Transverse colon (tissue), 4 donors: ENCODE measurements around the gene PBX3. TPM values are rescaled to one million over a fixed set of nuclear protein-coding genes. Genes with fewer than 3 reads are reported as not detected.
A peak's percentile ranks its signal among the peaks of the same experiment; 100 is the strongest.

Source experiments
- DNase-seq: peaks from one replicate; pipeline ENCODE4 v3.0.0-alpha.2; 2019
- H3K27ac ChIP-seq, 4 donors: fragments of 200-600 bp; sonication (generic); 2 replicates each; pipeline ENCODE4 v1.5.1; 2016 to 2018; ENCODE audit warnings: inconsistent platforms in 4 of 4
- H3K27me3 ChIP-seq: fragments of 200-600 bp; sonication (generic); 2 replicates; pipeline ENCODE4 v1.5.1; 2017; ENCODE audit warnings: inconsistent platforms
- H3K36me3 ChIP-seq, 4 donors: fragments of 200-600 bp; sonication (generic); 2 replicates each; pipeline ENCODE4 v1.5.1; 2017 to 2019; ENCODE audit warnings: inconsistent platforms in 4 of 4
- H3K4me1 ChIP-seq, 4 donors: fragments of 200-600 bp; sonication (generic); 2 replicates each; pipeline ENCODE4 v1.5.1; 2017 to 2020; ENCODE audit warnings: inconsistent platforms in 4 of 4
- H3K4me3 ChIP-seq, 4 donors: fragments of 200-600 bp; sonication (generic); 1 replicate in 1 of 4; 2 replicates in 3 of 4; pipeline versions ENCODE4 v1.5.1 to v1.6.1; 2017 to 2019; ENCODE audit warnings: inconsistent platforms in 4 of 4
- H3K9me3 ChIP-seq, 2 donors: fragments of 200-600 bp; sonication (generic); 2 replicates each; pipeline ENCODE4 v1.5.1; 2017 to 2019; ENCODE audit warnings: inconsistent platforms in 2 of 2
- EP300 ChIP-seq: sonication (generic); formaldehyde crosslinking; IDR thresholded peaks from one replicate; pipeline ENCODE4 v1.6.1; 2017; ENCODE audit warnings: antibody characterized with exemption, low read depth
- POLR2A ChIP-seq: fragments of 450-650 bp; IDR thresholded peaks from one replicate; pipeline ENCODE4 v1.6.1; 2016; ENCODE audit warnings: antibody characterized with exemption, mild to moderate bottlenecking, moderate library complexity
- POLR2AphosphoS5 ChIP-seq, 3 donors: sonication (generic); formaldehyde crosslinking; IDR thresholded peaks; one replicate each; pipeline ENCODE4 v1.6.1; 2016; ENCODE audit warnings: antibody characterized with exemption in 3 of 3
- WGBS, 2 donors: methylation state at CpG; one replicate each; pipeline ENCODE4 v1.1.5; 2018; ENCODE audit warnings: low coverage in 1 of 2; 5-methylcytosine and 5-hydroxymethylcytosine counted together
- in situ Hi-C, 4 donors: fragments of 200-750 bp; cut with MboI; loops; one replicate each; pipeline versions ENCODE4 v1.15.0 to v1.15.1; 2017; ENCODE audit warnings: low sequenced_read_pairs in 3 of 4, low pct_ligation_motif_present in 1 of 4, low pct_unique_long_range_greater_than_20kb in 1 of 4
- intact Hi-C: fragments of 100-400 bp; cut with DNase I; formaldehyde crosslinking; loops from one replicate; pipeline ENCODE4 v1.15.1; 2023; ENCODE audit warnings: low total_unique reads
- total RNA-seq, 4 donors: library from RNA; depleted of rRNA; stranded (reverse); fragments of >200 nt; gene quantifications; one replicate each; pipeline ENCODE4 v1.1.0, GENCODE V29; 2016
- TF ChIP-seq, protein P1 (sequence below), 5 experiments: fragments of 200-600 bp in 3 of 5; fragments of 450-650 bp in 2 of 5; sonication (generic) in 3 of 5; IDR thresholded peaks; 1 replicate in 2 of 5; 2 replicates in 3 of 5; pipeline ENCODE4 v1.5.1; 2016 to 2017; ENCODE audit warnings: antibody characterized with exemption in 5 of 5, inconsistent platforms in 3 of 5, mild to moderate bottlenecking in 2 of 5, moderate library complexity in 1 of 5

Gene PBX3
- total RNA-seq, 4 donors from 2014 or later = 16.4 to 70.3 (median 20.4) TPM

DNA sequence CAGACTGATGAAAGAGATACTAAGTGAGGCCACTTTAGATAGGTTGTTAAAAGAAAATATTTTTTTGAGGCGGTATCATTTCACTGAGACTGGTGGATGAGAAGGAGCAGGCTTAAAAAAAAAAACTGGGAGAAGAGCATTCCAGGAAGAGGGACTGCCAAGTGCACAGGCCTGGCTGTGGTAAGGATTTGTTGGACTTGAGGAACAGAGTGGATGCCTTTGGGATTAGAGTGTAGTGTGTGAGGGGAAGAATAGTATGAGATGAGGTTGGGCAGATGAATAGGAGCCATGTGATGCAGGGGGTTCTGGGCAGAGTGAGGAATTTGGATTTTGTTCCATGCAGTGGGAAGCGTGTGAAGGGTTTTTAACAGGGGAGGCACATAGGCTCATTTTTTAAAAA is 57.9 kb downstream of the PBX3 start:
- peak overlapping the region in 3 of 4 donors; percentile 22 to 60 (median 53) for H3K27ac ChIP-seq
- in situ Hi-C loops = no loop called here

DNA sequence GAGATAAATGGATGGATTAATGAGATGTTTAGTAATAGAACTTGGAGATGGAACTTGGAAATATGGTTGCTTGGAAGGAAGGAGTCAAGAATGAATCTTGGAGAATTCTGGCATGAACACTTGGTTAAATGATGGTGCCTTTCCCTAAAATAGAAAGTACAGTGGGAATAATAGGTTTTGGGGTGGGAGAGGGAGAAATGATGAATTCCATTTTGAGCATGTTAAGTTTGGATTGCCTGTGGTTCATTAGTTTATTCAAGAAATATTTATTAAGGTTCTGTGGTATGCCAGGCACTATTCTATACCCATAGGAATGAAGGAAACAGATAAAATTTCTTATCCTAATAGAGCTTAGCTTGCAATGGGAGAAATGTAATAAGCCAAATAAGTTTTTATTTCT is 58.4 kb downstream of the PBX3 start:
- Histone ChIP-seq H3K9me3 (no peaks in the 10 kb centered on the region), H3K27me3 (no peaks in the 10 kb centered on the region), H3K4me3 (no peak overlapping the region), H3K27ac (peak overlapping the region in 1 of 4 donors; percentile 53), H3K4me1 (peaks cover 0 to 13% (median 4%) of the 10 kb centered on the region in 4 donors), H3K36me3 (no peaks in the 10 kb centered on the region)
- in situ Hi-C loops (no loop called here), intact Hi-C loops (no loop called here)
- DNase-seq = no peak
- TF ChIP-seq POLR2A (no peak), POLR2AphosphoS5 (IDR thresholded peaks at IDR 0.05) (no peak), EP300 (no peak)
- TF ChIP-seq, protein P1, sequence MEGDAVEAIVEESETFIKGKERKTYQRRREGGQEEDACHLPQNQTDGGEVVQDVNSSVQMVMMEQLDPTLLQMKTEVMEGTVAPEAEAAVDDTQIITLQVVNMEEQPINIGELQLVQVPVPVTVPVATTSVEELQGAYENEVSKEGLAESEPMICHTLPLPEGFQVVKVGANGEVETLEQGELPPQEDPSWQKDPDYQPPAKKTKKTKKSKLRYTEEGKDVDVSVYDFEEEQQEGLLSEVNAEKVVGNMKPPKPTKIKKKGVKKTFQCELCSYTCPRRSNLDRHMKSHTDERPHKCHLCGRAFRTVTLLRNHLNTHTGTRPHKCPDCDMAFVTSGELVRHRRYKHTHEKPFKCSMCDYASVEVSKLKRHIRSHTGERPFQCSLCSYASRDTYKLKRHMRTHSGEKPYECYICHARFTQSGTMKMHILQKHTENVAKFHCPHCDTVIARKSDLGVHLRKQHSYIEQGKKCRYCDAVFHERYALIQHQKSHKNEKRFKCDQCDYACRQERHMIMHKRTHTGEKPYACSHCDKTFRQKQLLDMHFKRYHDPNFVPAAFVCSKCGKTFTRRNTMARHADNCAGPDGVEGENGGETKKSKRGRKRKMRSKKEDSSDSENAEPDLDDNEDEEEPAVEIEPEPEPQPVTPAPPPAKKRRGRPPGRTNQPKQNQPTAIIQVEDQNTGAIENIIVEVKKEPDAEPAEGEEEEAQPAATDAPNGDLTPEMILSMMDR (IDR thresholded peaks at IDR 0.05) = no peak

More for the DNA sequence above, 57.9 kb downstream of the PBX3 start:
- intact Hi-C loops = no loop called here
- no peaks in the 10 kb centered on the region for H3K36me3 ChIP-seq
- WGBS, 2 donors = 69 to 82% methylated on average over 2 of the region's 2 CpGs
- DNase-seq = no peak
- H3K27me3 ChIP-seq = no peaks in the 10 kb centered on the region
- TF ChIP-seq POLR2A = no peak
- TF ChIP-seq, protein P1 (IDR thresholded peaks at IDR 0.05) = no peak
- no peak for TF ChIP-seq POLR2AphosphoS5 (IDR thresholded peaks at IDR 0.05)
- no peak for TF ChIP-seq EP300
- H3K4me3 ChIP-seq = no peak overlapping the region
- peaks cover 0 to 13% (median 4%) of the 10 kb centered on the region in 4 donors for H3K4me1 ChIP-seq
- H3K9me3 ChIP-seq = no peaks in the 10 kb centered on the region

DNA sequence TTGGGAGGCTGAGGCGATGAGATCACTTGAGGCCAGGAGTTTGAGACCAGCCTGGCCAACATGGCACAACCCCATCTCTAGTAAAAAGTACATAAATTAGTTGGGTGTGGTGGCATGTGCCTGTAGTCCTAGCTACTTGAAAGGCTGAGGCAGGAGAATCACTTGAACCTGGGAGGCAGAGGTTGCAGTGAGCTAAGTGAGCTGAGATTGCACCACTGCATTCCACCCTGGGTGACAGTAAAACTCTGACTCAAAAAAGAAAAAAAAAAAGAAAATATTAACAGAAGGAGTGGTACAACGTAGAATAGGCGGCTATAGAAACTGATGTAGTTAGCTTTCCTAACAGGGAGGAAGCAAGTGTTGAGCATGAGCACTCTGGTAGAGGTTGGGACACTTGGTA is 59.9 kb downstream of the PBX3 start:
- Histone ChIP-seq H3K27ac (no peak overlapping the region), H3K4me1 (peaks cover 0 to 13% (median 4%) of the 10 kb centered on the region in 4 donors), H3K9me3 (no peaks in the 10 kb centered on the region), H3K36me3 (no peaks in the 10 kb centered on the region), H3K27me3 (no peaks in the 10 kb centered on the region), H3K4me3 (no peak overlapping the region)
- intact Hi-C loops (no loop called here), in situ Hi-C loops (no loop called here)
- WGBS, 2 donors = 84% methylated on average over 3 of the region's 3 CpGs; no CpG with 5 or more reads in 1 of the 2 donors
- no peak for DNase-seq
- TF ChIP-seq POLR2A = no peak
- TF ChIP-seq, protein P1 (IDR thresholded peaks at IDR 0.05) = no peak
- TF ChIP-seq EP300 = no peak
- no peak for TF ChIP-seq POLR2AphosphoS5 (IDR thresholded peaks at IDR 0.05)

DNA sequence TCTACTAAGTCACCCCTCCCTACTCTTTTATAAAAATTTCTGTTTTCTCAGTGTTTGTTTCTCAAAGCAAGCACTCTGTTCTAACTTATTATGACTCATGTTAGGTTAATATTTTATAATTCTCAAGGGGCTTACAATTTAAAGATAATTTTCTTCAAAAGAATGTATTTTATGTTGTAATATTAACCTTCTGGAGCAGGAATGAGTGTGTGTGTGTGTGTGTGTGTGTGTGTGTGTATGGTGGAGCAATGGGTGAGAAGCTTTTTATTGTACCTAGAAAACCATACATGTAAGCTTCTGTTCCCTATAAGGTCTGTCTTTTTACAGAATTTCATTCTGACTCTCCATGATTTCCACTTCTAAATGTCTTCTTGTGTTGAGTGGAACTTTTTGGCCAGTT is 63.0 kb downstream of the PBX3 start:
- Histone ChIP-seq H3K4me1 (peaks cover 0 to 10% (median 2%) of the 10 kb centered on the region in 4 donors), H3K36me3 (no peaks in the 10 kb centered on the region), H3K4me3 (no peak overlapping the region), H3K9me3 (no peaks in the 10 kb centered on the region), H3K27ac (no peak overlapping the region), H3K27me3 (no peaks in the 10 kb centered on the region)
- no peak for DNase-seq
- TF ChIP-seq EP300 (no peak), POLR2A (no peak), POLR2AphosphoS5 (IDR thresholded peaks at IDR 0.05) (no peak)
- TF ChIP-seq, protein P1 (IDR thresholded peaks at IDR 0.05) = no peak
- intact Hi-C loops (loop anchor here (10.0 kb wide), 1 partner anchor 1035 kb away; the partner anchor contains the start of genes NR6A1 and OLFML2A), in situ Hi-C loops (no loop called here)
